GM12878 (cell line): ENCODE results near the gene TCEANC. TPM values are rescaled to one million over a fixed set of nuclear protein-coding genes. Genes with fewer than 3 reads are reported as not detected.
A peak's percentile ranks its signal among the peaks of the same experiment; 100 is the strongest.

ENCODE experiments used
- ATAC-seq: fragments of 200-7000 bp; cut with Tn5 transposase; 3 replicates; pipeline ENCODE4 v1.9.1; 2020; ENCODE audit warnings: mild to moderate bottlenecking, moderate library complexity
- BruUV-seq: library from RNA; stranded (reverse); fragments of 400-500 nt; replicated peaks from 2 replicates; lab custom pipeline; 2021; lab: Mats Ljungman, UMichigan
- CTCF ChIA-PET: fragments of 300-600 bp; sonication (Branson Sonifier 250); formaldehyde crosslinking; extraction: SDS; loops from one replicate; lab custom pipeline; 2021; ENCODE audit warnings: inconsistent platforms; lab: Yijun Ruan, JAX
- POLR2A ChIA-PET: fragments of 350-600 bp; formaldehyde crosslinking; extraction: SDS; loops from one replicate; lab custom pipeline; 2021; ENCODE audit warnings: inconsistent platforms; lab: Charles Lee
- RAD21 ChIA-PET: fragments of 300-600 bp; sonication (Branson Sonifier 250); formaldehyde crosslinking; loops from one replicate; lab custom pipeline; 2023; ENCODE audit warnings: antibody characterized with exemption; ENCODE audit not compliant: unreplicated experiment; lab: Charles Lee
- SMC1A ChIA-PET: fragments of 300-600 bp; sonication (Branson Sonifier 250); formaldehyde crosslinking; loops from one replicate; lab custom pipeline; 2023; ENCODE audit not compliant: unreplicated experiment, uncharacterized antibody; lab: Charles Lee
- DNase-seq: peaks from one replicate; pipeline ENCODE4 v3.0.0-alpha.2; 2011; ENCODE audit warnings: low read depth, low spot score
- FAIRE-seq: peaks from 3 replicates; lab custom pipeline; 2011; peaks lifted over from hg19 to GRCh38; lab: Jason Lieb, UNC
- H2AFZ ChIP-seq: 2 replicates; pipeline ENCODE4 v1.6.0; 2011; ENCODE audit warnings: low read depth, low read length, control low read depth; ENCODE audit not compliant: control insufficient read depth
- H3K27ac ChIP-seq: 2 replicates; pipeline ENCODE4 v1.5.1; 2011; ENCODE audit warnings: control low read depth; ENCODE audit not compliant: control insufficient read depth, insufficient read depth
- H3K27me3 ChIP-seq, 2 experiments: replicated peaks in 1 of 2; 2 replicates each; pipeline versions ENCODE4 v1.6.0 to v1.6.1; 2011; ENCODE audit warnings: low read length in 1 of 2; ENCODE audit not compliant: control insufficient read depth in 2 of 2, insufficient read depth in 2 of 2
- H3K36me3 ChIP-seq, 2 experiments: 2 replicates each; pipeline ENCODE4 v1.5.1; 2011; ENCODE audit warnings: low read length in 1 of 2; ENCODE audit not compliant: control insufficient read depth in 2 of 2, insufficient read depth in 2 of 2
- H3K4me1 ChIP-seq: 2 replicates; pipeline ENCODE4 v1.6.1; 2011; ENCODE audit warnings: mild to moderate bottlenecking, low read length, moderate library complexity, mixed read lengths; ENCODE audit not compliant: control insufficient read depth, insufficient read depth
- H3K4me2 ChIP-seq: 2 replicates; pipeline ENCODE4 v1.6.0; 2011; ENCODE audit warnings: control low read depth; ENCODE audit not compliant: control insufficient read depth, insufficient read depth
- H3K4me3 ChIP-seq: fragments of 200-600 bp; sonication (generic); 2 replicates; pipeline ENCODE4 v1.5.1; 2016
- H3K79me2 ChIP-seq: 2 replicates; pipeline ENCODE4 v1.6.0; 2011; ENCODE audit warnings: low read length; ENCODE audit not compliant: control insufficient read depth, insufficient read depth
- H3K9ac ChIP-seq: 2 replicates; pipeline ENCODE4 v1.8.0; 2011; ENCODE audit warnings: low read length, control low read depth, mixed read lengths; ENCODE audit not compliant: control insufficient read depth, insufficient read depth
- H3K9me3 ChIP-seq: replicated peaks from 3 replicates; pipeline ENCODE4 v1.5.1; 2011; ENCODE audit warnings: mild to moderate bottlenecking, low read length; ENCODE audit not compliant: control insufficient read depth, insufficient read depth
- H4K20me1 ChIP-seq: 2 replicates; pipeline ENCODE4 v1.6.0; 2011; ENCODE audit not compliant: control insufficient read depth, insufficient read depth
- BHLHE40 ChIP-seq, 2 experiments: fragments of 450-650 bp in 1 of 2; IDR thresholded peaks; 2 replicates each; pipeline ENCODE4 v1.6.1; 2011 to 2017; ENCODE audit warnings: low read depth in 2 of 2, borderline replicate concordance in 1 of 2, improper control_type of control experiment in 1 of 2, low read length in 1 of 2, mild to moderate bottlenecking in 1 of 2
- CEBPB ChIP-seq, 2 experiments: fragments of 150-350 bp in 1 of 2; IDR thresholded peaks; 2 replicates each; pipeline ENCODE4 v1.6.1; 2012 to 2014; ENCODE audit warnings: low read depth in 2 of 2, low read length in 2 of 2, borderline replicate concordance in 1 of 2, inconsistent platforms in 1 of 2
- MYC ChIP-seq: IDR thresholded peaks from 2 replicates; pipeline ENCODE4 v1.6.1; 2011; ENCODE audit warnings: mild to moderate bottlenecking, low read length, moderate library complexity, inconsistent platforms; ENCODE audit not compliant: insufficient read depth, insufficient replicate concordance, insufficient read length, severe bottlenecking
- NBN ChIP-seq: fragments of 450-650 bp; IDR thresholded peaks from 2 replicates; pipeline ENCODE4 v1.6.1; 2016
- PAX8 ChIP-seq: fragments of 450-650 bp; IDR thresholded peaks from 2 replicates; pipeline ENCODE4 v1.6.1; 2017; ENCODE audit warnings: mild to moderate bottlenecking, moderate library complexity
- RAD51 ChIP-seq: fragments of 450-650 bp; IDR thresholded peaks from 2 replicates; pipeline ENCODE4 v1.6.1; 2016; ENCODE audit warnings: moderate library complexity, mild to moderate bottlenecking, inconsistent platforms
- RBBP5 ChIP-seq: fragments of 200-600 bp; sonication (generic); conservative IDR thresholded peaks from 2 replicates; pipeline ENCODE4 v1.6.1; 2016
- RUNX3 ChIP-seq: IDR thresholded peaks from 2 replicates; pipeline ENCODE4 v1.6.1; 2012; ENCODE audit warnings: low read length, inconsistent platforms
- SKIL ChIP-seq: fragments of 450-650 bp; IDR thresholded peaks from 2 replicates; pipeline ENCODE4 v1.6.1; 2017; ENCODE audit warnings: mild to moderate bottlenecking, low read depth, inconsistent platforms; ENCODE audit not compliant: poor library complexity, severe bottlenecking
- TARDBP ChIP-seq: IDR thresholded peaks from 2 replicates; pipeline ENCODE4 v1.6.1; 2016; ENCODE audit warnings: borderline replicate concordance
- USF1 ChIP-seq: IDR thresholded peaks from 2 replicates; pipeline ENCODE4 v1.6.1; 2011; ENCODE audit warnings: borderline replicate concordance, low read depth, mild to moderate bottlenecking, moderate library complexity, mixed read lengths, low read length; ENCODE audit not compliant: insufficient read depth; ENCODE audit errors: extremely low read length
- WGBS: methylation state at CpG from one replicate; pipeline ENCODE4 v1.1.6; 2016; ENCODE audit warnings: low lambda C conversion rate; ENCODE audit not compliant: insufficient replicate concordance, insufficient coverage; ENCODE audit errors: missing lambda C conversion rate; 5-methylcytosine and 5-hydroxymethylcytosine counted together
- in situ Hi-C: fragments of 300-500 bp; cut with MboI; formaldehyde crosslinking; loops from 9 replicates; pipeline ENCODE4 v1.14.3; 2018; ENCODE audit warnings: mixed read lengths
- intact Hi-C: fragments of 100-400 bp; cut with micrococcal nuclease; formaldehyde crosslinking; loops from one replicate; pipeline ENCODE4 v1.14.2; 2022; ENCODE audit not compliant: unreplicated experiment
- polyA plus RNA-seq, 11 experiments: library from polyadenylated mRNA; depleted of rRNA in 4 of 11; unstranded in 6 of 11; stranded (reverse) in 5 of 11; fragments of >200 nt; fragmentation: Nextera tagmentation in 4 of 11; fragmentation: Illumina TruSeq in 1 of 11; extraction: Ambion mirVana in 4 of 11; extraction: Trizol in 1 of 11; gene quantifications; 1 replicate in 1 of 11; 2 replicates in 10 of 11; pipeline versions ENCODE4 v1.2.1 to v1.2.3, GENCODE V29; 2011 to 2016; ENCODE audit warnings: inconsistent platforms in 2 of 11, missing spikeins in 2 of 11, low read depth in 1 of 11
- total RNA-seq, 4 experiments: library from RNA; depleted of rRNA in 3 of 4; stranded (reverse); fragments of >200 nt in 3 of 4; fragmentation: Illumina TruSeq in 1 of 4; extraction: Trizol in 1 of 4; gene quantifications; 2 replicates each; pipeline versions ENCODE4 v1.2.1 to v1.2.3, GENCODE V29; 2013 to 2021
- TF ChIP-seq, protein P1 (sequence below): fragments of 450-650 bp; IDR thresholded peaks from 2 replicates; pipeline ENCODE4 v1.6.1; 2016; ENCODE audit warnings: mild to moderate bottlenecking

The TCEANC gene
- total and polyA plus RNA-seq, 10 of the 15 experiments (the other 5 are each of a cell fraction or from before 2014, with no cell fraction given), result 1.1 to 4.9 (median 2.9) TPM

DNA sequence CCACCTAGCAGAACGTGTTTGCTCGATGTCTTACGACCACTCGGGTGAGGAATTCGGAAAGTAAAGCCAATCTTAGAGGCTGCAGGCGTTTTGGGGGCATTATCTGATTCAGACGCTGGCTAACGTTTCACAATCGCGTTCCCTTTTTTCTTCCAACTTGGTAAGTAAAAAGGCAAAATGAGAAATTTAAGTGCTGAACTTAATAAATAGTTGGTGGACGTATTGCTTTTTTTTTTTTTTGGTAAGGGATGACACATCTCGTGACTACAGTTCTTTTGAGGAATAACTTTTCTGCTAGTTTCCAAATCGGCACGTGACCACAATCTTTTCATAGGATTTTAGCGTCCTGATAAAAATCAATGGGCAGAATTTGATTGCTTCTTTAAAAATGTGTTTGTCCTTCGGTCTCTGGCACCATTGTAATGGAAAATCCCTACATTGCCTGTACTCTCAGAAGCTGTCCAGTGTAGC lies 36.8 kb downstream of the TCEANC start:
- 12% methylated on average over 16 of the region's 16 CpGs for WGBS
- Histone ChIP-seq H3K4me1 (peaks cover 16% of the 10 kb centered on the region), H3K27ac (peak overlapping the region; percentile 91), H2AFZ (peak overlapping the region; percentile 77; the same call in 1 of the 2 replicates), H3K79me2 (peaks cover 60% of the 10 kb centered on the region), H3K9me3 (no peaks in the 10 kb centered on the region; the same call in 2 of the 3 replicates), H3K4me2 (peak overlapping the region; percentile 75), H4K20me1 (0 out of 2 replicates have a peak, but pooled peaks cover 2% of the 10 kb centered on the region), H3K9ac (peak overlapping the region; percentile 93), H3K4me3 (peak overlapping the region; percentile 84), H3K36me3 (no peaks in the 10 kb centered on the region), H3K27me3 (no peaks in the 10 kb centered on the region)
- DNase-seq, result no peak
- ChIA-PET RAD21 (interaction anchor here (2.2 to 11.4 kb wide), 6 partner anchors 8 to 63 kb away, joined by 10 to 175 read pairs (median 40); no protein-coding TSS in a partner anchor), CTCF (interaction anchor here (1.6 to 10.2 kb wide), 4 partner anchors 8 to 45 kb away, joined by 4 to 89 read pairs (median 19); partner anchors contain the start of genes OFD1 and TRAPPC2), POLR2A (interaction anchor here (1.0 to 10.2 kb wide), 4 partner anchors 17 to 45 kb away, joined by 3 to 130 read pairs (median 28); partner anchors contain the start of genes OFD1 and TRAPPC2), SMC1A (interaction anchor here (0.9 to 13.8 kb wide), 10 partner anchors 7 to 342 kb away, joined by 5 to 198 read pairs (median 76); partner anchors contain the start of genes OFD1 and TRAPPC2)
- TF ChIP-seq SKIL, result no peak
- peak; percentile 79 to 86 for TF ChIP-seq BHLHE40 (IDR thresholded peaks at IDR 0.05; ENCODE audit: borderline replicate concordance in 1 of 2, low read depth in 2 of 2, low read length in 1 of 2)
- TF ChIP-seq, protein P1, sequence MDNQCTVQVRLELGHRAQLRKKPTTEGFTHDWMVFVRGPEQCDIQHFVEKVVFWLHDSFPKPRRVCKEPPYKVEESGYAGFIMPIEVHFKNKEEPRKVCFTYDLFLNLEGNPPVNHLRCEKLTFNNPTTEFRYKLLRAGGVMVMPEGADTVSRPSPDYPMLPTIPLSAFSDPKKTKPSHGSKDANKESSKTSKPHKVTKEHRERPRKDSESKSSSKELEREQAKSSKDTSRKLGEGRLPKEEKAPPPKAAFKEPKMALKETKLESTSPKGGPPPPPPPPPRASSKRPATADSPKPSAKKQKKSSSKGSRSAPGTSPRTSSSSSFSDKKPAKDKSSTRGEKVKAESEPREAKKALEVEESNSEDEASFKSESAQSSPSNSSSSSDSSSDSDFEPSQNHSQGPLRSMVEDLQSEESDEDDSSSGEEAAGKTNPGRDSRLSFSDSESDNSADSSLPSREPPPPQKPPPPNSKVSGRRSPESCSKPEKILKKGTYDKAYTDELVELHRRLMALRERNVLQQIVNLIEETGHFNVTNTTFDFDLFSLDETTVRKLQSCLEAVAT, result peak; percentile 71
- 0 out of 2 replicates have a peak, but pooled peaks have one; percentile 14 for TF ChIP-seq NBN
- TF ChIP-seq RAD51, result peak; percentile 83
- no peak for TF ChIP-seq MYC
- TF ChIP-seq RUNX3, result no peak
- TF ChIP-seq RBBP5, result no peak
- TF ChIP-seq USF1, result peak; percentile 9
- no peak for TF ChIP-seq PAX8
- TF ChIP-seq TARDBP, result no peak
- TF ChIP-seq CEBPB (IDR thresholded peaks at IDR 0.05; ENCODE audit: borderline replicate concordance in 1 of 2, low read depth in 2 of 2, low read length in 2 of 2), result no peak
- intact Hi-C loops (loop anchor here (2.0 to 10.0 kb wide), 3 partner anchors 45 to 735 kb away; partner anchors contain the start of genes OFD1 and TRAPPC2), in situ Hi-C loops (no loop called here)
- no peak for ATAC-seq
- BruUV-seq, result TSS peak; percentile 65
- no peak for FAIRE-seq
